ENCODE measurements around the gene CACNG1. TPM values are rescaled to one million over a fixed set of nuclear protein-coding genes. Genes with fewer than 3 reads are reported as not detected.

The CACNG1 gene
- total RNA-seq, 1 donor from 2014 or later: 0.18 TPM

DNA sequence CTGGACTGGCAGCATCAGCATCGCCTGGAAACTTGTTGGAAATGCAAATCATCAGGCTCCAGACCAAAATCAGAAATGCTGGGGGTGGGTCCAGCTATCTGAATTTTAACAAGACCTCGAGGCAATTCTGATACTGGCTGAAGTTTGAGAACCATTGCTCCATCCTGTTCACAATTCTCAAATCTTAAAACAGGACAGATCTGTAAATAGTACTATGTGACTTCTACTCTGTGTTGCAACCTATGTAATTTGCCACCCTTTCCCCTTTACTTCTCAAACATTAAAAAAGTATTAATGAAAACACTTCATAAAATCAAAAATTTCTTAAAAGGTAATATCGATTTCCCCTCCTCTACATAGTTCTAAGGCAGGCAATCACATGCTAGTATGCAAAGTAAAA lies 28.5 kb downstream of the CACNG1 start:
- Mint-ChIP-seq H3K4me1 (peaks cover 5% of the 10 kb centered on the region), H3K27ac (no peak overlapping the region), H3K4me3 (no peak overlapping the region), H3K36me3 (peaks cover 14% of the 10 kb centered on the region), H3K27me3 (ENCODE audit: low read depth) (no peaks in the 10 kb centered on the region), H3K9me3 (no peaks in the 10 kb centered on the region)
- DNase-seq (ENCODE audit: low spot score in 2 of 2, unreplicated experiment in 2 of 2): no peak
- no peak for TF ChIP-seq CTCF (IDR thresholded peaks at IDR 0.05; ENCODE audit: unreplicated experiment)

- TF ChIP-seq CTCF (IDR thresholded peaks at IDR 0.05; ENCODE audit: unreplicated experiment): no peak
- Mint-ChIP-seq H3K9me3 (no peaks in the 10 kb centered on the region), H3K36me3 (peaks cover 20% of the 10 kb centered on the region), H3K4me1 (peaks cover 5% of the 10 kb centered on the region), H3K4me3 (no peak overlapping the region), H3K27ac (no peak overlapping the region), H3K27me3 (ENCODE audit: low read depth) (no peaks in the 10 kb centered on the region)
- no peak for DNase-seq (ENCODE audit: low spot score in 2 of 2, unreplicated experiment in 2 of 2)
Observed at GRCh38 chr17:67074781-67075180, 30.4 kb downstream of the CACNG1 start.

GRCh38 chr17:67076290-67076689 lies 31.9 kb downstream of the CACNG1 start:
- Mint-ChIP-seq H3K4me1 (peaks cover 5% of the 10 kb centered on the region), H3K27ac (no peak overlapping the region)
- no peak for TF ChIP-seq CTCF (IDR thresholded peaks at IDR 0.05; ENCODE audit: unreplicated experiment)

DNA sequence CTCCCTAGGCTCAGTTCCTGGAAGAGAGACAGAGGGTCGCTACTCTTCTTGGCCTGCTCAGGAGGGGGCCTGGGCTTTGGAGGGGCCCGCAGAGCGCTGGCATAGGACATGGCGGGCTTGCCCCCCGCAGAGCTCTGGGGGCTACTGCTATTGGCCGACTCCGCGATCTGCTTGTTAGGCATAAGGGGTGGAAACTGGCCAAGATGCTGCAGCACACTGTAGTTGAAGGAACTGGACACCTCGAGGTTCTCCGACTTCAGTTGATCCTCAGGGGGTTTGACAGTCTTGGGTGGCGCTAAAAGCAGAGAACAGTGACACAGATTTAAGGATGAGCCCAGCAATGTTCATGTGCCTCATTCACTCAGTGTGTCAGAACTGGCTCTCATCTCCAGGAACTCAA lies 33.9 kb downstream of the CACNG1 start:
- no peak overlapping the region for H3K27ac Mint-ChIP-seq
- no peak for DNase-seq (ENCODE audit: low spot score in 2 of 2, unreplicated experiment in 2 of 2)
- no peaks in the 10 kb centered on the region for H3K27me3 Mint-ChIP-seq (ENCODE audit: low read depth)
- H3K4me3 Mint-ChIP-seq: no peak overlapping the region
- TF ChIP-seq CTCF (IDR thresholded peaks at IDR 0.05; ENCODE audit: unreplicated experiment): no peak
- peaks cover 26% of the 10 kb centered on the region for H3K36me3 Mint-ChIP-seq
- peaks cover 3% of the 10 kb centered on the region for H3K9me3 Mint-ChIP-seq
- H3K4me1 Mint-ChIP-seq: peaks cover 5% of the 10 kb centered on the region

More at GRCh38 chr17:67076290-67076689, 31.9 kb downstream of the CACNG1 start:
- Mint-ChIP-seq H3K9me3 (peaks cover 3% of the 10 kb centered on the region), H3K4me3 (no peak overlapping the region), H3K27me3 (ENCODE audit: low read depth) (no peaks in the 10 kb centered on the region), H3K36me3 (peaks cover 24% of the 10 kb centered on the region)
- DNase-seq (ENCODE audit: low spot score in 2 of 2, unreplicated experiment in 2 of 2): no peak

GRCh38 chr17:67079491-67079890 lies 35.1 kb downstream of the CACNG1 start:
- no peaks in the 10 kb centered on the region for H3K27me3 Mint-ChIP-seq (ENCODE audit: low read depth)
- H3K36me3 Mint-ChIP-seq: peaks cover 26% of the 10 kb centered on the region
- H3K4me1 Mint-ChIP-seq: peaks cover 5% of the 10 kb centered on the region
- H3K27ac Mint-ChIP-seq: no peak overlapping the region
- H3K9me3 Mint-ChIP-seq: peaks cover 3% of the 10 kb centered on the region
- DNase-seq (ENCODE audit: low spot score in 2 of 2, unreplicated experiment in 2 of 2): no peak
- no peak for TF ChIP-seq CTCF (IDR thresholded peaks at IDR 0.05; ENCODE audit: unreplicated experiment)
- H3K4me3 Mint-ChIP-seq: no peak overlapping the region

DNA sequence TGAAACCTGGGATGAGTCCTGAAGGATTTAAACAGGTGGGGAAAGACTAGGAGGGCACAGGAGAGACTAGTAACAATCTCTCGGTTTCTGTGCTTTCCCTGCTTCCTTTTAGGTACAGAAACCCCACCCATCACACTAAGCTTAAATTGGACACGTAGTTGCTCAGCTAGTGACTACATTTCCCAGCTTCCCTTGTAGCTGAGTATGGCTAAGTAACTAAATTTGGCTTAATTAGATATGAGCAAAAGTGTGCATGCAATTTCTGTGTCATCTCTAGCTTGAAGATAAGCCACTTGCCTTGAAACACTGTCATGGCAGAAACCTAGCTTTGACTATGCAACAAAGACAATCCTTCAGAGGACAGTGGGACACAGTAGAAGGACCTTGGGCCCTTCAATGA lies 36.5 kb downstream of the CACNG1 start:
- Mint-ChIP-seq H3K4me3 (no peak overlapping the region), H3K9me3 (peaks cover 3% of the 10 kb centered on the region)
- TF ChIP-seq CTCF (IDR thresholded peaks at IDR 0.05; ENCODE audit: unreplicated experiment): no peak

More for the DNA sequence above, 36.5 kb downstream of the CACNG1 start:
- Mint-ChIP-seq H3K4me1 (peaks cover 5% of the 10 kb centered on the region), H3K27ac (no peak overlapping the region), H3K36me3 (peaks cover 26% of the 10 kb centered on the region), H3K27me3 (ENCODE audit: low read depth) (no peaks in the 10 kb centered on the region)
- DNase-seq (ENCODE audit: low spot score in 2 of 2, unreplicated experiment in 2 of 2): no peak

Data from mesothelial cell of epicardium (in vitro differentiated cells).